Ramos (cell line): Measurements from ENCODE around the gene ARID3A.

Experiments used
- in situ Hi-C: fragments of 300-500 bp; cut with MboI; formaldehyde crosslinking; loops from one replicate; pipeline ENCODE4 v1.14.3; 2022; ENCODE audit warnings: low sequenced_read_pairs; ENCODE audit not compliant: unreplicated experiment

Gene ARID3A

DNA sequence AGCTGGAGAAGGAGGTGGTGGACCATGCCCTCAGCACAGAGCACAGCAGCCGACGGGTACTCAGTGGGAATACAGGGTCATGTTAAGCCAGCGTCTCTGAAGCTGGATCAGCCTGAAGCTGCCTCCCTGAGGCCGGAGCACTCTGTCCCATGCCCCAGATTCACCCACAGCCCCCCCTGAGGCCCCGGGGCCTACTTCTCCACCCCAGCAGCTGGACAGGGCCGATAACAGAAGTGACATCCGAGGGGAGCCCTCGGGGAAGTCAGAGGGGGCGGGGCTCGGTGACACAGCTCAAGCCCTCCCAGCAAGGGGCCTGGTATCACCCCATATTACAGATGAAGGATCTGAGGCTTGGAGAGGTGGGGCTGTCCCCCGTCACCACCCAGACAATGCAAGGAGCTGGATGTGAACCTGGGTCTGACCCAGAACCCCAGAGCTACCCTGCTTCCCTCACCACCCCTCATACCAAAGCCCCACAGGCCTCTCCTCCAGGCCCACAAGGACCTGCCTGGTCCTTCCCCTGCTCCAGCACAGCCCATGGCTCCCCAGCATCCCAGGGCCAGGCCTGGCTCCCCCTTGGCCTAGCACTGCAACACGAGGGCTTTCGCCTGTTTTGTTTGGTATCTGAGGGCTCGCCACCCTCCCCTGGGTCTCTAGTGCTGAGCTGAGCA lies 18.5 kb upstream of the ARID3A start:
- in situ Hi-C loops = no loop called here

DNA sequence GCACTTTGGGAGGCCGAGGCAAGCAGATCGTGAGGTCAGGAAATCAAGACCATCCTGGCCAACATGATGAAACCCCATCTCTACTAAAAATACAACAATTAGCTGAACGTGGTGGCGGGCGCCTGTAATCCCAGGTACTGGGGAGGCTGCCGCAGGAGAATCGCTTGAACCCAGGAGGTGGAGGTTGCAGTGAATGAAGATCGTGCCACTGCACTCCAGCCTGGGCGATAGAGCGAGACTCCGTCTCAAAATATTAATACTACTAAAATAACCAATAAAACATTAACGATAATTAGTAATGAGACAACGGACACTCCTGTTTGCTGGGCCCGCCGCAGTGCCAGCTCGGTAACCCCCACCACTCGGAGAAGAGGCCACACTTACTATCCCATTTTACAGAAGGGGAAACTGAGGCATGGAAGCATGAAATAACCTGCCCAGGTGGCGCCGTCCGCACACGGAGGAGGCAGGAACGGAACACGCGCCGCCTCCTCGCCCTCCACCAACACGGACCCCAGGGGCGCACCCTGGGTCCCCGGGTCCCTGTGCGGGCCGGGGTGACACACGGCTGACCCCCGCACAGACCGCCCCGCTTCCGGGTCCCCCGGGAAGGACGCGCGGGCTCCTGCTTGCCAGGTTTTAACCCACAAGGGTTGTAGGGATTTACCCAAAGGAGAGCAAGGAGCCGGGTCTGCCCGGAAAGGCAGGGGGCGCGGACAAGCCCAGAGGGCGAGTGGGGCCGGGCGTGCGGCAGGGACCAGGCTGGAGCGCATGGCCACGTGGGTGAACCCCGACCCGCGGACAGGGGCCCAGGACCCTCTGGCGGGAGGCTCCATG lies 14.4 kb upstream of the ARID3A start:
- in situ Hi-C loops = no loop called here

DNA sequence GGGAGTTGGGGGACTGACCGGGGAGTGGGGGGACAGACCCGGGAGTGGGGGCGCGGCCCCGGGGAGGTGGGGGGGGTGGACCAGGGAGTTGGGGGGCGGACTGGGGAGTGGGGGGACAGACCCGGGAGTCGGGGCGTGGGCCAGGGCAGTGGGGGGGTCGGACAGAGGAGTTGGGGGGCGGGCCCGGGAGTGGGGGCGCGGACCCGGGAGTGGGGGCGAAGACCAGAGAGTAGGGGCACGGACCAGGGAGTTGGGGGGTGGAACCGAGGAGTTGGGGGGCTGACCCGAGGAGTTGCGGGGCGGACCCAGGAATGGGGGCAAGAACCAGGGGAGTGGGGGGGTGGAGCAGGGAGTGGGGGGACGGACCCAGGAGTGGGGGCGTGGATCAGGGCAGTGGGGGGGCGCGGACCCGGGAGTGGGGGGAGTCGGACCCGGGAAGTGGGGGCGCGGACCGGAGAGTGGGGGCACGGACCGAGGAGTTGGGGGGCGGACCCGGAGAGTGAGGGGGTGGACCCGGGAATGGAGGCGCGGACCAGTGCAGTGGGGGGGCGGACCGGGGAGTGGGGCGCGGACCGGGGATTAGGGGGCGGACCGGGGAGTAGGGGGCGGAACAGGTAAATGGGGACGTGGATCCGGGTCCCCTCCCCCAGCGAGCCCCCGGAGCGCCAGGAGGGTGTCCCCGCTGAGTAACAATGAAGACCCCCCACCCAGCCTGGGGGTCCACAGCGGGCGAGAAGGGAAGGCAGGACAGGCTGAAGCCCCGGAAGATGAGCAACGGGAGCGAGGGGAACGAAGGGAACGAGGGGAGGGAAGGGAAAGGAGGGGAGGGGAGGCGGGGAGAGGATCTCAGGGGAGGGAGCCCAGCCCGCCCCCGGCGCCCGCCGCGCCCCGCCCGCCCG lies 13.4 kb upstream of the ARID3A start:
- in situ Hi-C loops = no loop called here

DNA sequence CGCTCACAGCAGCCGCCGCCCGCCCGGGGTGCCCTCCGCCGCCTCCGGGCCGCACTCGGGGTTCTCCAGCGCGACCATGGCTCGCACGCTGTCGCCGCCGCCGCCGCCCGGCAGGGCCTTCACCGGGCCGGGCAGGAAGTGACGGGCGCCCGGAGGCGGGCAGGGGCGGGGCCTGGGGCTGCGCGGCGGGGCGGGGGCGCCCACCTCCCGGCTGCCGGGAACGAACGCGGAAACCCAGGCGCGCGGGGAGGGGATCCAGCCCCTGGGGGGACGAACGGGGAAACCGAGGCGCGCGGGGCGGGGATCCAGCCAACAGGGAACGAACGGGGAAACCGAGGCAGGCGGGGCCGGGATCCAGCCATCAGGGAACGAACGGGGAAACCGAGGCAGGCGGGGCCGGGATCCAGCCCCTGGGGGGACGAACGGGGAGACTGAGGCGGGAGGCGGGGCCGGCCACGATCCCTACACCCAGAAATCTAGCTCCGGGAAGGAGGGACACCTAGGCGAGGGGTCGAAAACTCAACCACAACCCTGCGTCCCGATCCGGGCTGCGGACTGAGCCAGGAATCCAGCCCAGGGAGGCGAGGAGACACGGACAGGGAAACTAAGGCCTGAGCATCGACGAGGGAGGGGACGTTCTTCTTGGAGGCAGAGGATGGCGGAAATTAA lies 12.6 kb upstream of the ARID3A start, which contains the start of gene R3HDM4:
R3HDM4 (minus strand) TSS at position 140 of the 669 bp plus-strand sequence; CDS start at position 78, 62 bp downstream.
- in situ Hi-C loops = no loop called here

DNA sequence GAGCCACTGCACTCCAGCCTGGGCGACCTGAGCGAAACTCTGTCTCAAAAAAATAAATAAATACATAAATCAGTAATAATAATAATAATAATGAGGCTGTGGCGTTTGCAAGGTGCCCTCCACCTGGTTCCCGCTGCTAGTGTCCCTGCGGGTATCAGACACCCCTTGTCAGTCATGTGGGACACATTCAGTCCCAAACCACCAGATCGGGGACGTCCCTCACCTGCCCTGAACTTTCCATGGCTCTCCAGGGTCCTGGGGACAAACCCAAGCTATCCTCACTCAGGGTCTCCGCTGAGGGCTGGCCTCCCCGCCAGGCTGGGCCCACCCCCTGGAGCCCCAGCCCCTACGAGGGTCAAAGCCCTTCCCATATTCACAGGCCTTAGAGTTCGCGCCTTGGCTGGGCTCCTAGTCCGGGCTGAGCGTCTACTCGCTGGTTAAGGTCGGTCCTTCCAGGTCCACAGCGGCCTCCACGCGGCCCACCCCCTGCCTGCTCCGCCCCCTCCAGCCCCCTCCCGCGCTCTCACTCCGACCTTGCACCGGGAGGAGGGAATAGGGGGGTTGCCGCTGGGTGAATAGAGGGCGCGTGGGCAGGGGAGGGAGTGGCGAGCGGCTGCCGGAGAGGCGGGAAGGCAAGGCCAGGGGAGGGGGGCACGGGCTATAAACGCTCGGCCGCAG lies 9.1 kb upstream of the ARID3A start:
- in situ Hi-C loops = no loop called here

DNA sequence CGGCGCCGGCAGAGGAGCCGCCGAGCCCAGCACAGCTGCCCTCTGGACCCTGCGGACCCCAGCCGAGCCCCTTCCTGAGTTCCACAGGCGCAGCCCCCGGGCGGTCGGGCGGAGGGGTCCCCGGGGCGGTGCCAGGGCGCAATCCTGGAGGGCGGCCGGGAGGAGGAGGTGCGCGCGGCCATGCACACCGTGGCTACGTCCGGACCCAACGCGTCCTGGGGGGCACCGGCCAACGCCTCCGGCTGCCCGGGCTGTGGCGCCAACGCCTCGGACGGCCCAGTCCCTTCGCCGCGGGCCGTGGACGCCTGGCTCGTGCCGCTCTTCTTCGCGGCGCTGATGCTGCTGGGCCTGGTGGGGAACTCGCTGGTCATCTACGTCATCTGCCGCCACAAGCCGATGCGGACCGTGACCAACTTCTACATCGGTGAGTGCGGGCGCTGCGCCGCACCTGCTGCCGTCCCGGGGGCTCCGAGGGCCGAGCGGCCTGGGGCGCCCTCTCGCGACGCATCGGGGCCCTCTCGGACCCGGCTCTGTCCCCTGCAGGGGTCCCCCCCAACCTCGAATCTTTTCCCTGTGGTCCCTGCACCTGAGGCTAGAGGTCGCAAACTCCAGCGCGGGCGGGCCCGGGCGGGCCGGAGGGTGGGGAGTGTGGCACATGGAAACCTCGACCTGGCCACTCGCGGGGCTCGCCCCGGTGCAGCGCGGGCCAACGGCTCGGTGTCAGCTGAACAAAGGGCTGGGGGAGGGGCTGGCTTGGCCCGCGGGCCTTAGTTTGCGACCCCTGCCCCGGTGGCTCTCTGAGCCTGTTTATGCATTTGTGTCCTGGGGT lies 8.3 kb upstream of the ARID3A start, which contains the start of gene KISS1R:
KISS1R (plus strand) TSS at position 11 of the 829 bp plus-strand sequence; CDS start at position 181, 170 bp downstream.
- in situ Hi-C loops = no loop called here

DNA sequence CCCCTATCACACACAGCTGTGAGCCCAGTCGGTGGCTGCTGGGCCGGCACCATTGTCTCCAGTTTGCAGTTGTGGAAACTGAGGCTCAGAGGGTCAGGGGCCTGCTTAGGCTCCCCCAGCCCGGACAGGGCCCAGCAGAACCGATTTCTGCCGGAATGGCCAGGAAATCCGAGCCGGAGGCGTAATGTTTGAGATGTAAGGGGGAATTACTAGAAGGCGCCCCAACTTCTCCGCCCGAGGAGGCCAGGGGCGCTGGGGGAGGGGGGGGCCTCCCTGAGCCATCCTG lies 7.7 kb upstream of the ARID3A start:
- in situ Hi-C loops = no loop called here

DNA sequence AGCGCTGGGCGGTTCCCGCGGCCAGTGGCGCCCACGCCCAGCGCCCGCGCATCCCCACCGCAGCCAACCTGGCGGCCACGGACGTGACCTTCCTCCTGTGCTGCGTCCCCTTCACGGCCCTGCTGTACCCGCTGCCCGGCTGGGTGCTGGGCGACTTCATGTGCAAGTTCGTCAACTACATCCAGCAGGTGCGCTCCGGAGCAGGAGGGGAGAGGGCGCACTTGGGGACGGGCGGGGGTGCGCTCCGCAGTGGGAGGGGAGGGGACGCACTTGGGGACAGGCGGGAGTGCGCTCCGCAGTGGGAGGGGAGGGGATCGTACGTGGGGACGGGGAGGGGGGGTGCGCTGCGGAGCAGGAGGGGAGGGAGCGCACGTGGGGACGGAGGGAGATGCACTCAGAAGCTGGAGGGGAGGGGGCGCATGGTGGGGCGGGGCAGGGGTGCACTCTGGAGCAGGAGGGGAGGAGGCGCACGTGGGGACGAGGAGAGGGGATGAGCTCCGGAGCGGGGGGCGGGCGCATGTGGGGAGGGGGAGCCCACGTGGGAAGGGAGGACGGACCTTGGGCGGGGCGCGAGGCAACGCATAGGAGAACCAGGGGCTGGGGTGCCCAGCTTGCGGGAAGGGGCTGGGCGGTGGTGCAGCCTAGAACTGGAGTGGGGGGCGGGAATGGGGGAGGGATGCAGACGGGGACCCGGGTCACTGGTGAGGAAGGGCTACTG lies 7.2 kb upstream of the ARID3A start:
- in situ Hi-C loops = no loop called here

DNA sequence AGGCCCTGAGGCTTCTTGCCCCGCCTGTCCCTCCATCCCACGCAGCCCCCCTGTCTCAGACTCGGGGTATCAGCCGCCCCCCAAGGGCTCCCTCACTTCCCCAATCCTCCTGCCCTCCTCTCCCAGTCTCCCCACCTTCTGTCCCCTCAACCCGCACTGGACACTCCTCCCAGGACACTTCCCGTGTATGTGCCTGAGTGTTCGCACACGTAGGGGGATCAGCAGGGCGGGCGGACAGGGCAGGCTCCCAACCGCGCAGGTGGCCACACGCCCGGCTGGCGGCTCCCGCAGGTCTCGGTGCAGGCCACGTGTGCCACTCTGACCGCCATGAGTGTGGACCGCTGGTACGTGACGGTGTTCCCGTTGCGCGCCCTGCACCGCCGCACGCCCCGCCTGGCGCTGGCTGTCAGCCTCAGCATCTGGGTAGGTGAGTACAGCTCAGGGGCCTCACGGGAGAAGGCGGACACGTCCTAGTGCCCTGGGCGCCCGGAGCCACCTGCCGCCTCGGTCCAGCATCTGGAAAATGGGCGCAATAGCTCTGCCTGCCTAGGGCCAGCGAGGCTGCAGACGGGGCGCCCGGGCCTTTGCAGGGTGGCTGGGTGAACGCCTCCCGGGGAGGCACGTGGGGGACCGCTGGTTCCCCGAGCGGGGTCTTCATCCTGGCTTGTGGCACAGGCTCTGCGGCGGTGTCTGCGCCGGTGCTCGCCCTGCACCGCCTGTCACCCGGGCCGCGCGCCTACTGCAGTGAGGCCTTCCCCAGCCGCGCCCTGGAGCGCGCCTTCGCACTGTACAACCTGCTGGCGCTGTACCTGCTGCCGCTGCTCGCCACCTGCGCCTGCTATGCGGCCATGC lies 6.4 kb upstream of the ARID3A start:
- in situ Hi-C loops = loop anchor here (5.0 kb wide), 3 partner anchors 62 to 152 kb away; partner anchors contain the start of gene CFD

DNA sequence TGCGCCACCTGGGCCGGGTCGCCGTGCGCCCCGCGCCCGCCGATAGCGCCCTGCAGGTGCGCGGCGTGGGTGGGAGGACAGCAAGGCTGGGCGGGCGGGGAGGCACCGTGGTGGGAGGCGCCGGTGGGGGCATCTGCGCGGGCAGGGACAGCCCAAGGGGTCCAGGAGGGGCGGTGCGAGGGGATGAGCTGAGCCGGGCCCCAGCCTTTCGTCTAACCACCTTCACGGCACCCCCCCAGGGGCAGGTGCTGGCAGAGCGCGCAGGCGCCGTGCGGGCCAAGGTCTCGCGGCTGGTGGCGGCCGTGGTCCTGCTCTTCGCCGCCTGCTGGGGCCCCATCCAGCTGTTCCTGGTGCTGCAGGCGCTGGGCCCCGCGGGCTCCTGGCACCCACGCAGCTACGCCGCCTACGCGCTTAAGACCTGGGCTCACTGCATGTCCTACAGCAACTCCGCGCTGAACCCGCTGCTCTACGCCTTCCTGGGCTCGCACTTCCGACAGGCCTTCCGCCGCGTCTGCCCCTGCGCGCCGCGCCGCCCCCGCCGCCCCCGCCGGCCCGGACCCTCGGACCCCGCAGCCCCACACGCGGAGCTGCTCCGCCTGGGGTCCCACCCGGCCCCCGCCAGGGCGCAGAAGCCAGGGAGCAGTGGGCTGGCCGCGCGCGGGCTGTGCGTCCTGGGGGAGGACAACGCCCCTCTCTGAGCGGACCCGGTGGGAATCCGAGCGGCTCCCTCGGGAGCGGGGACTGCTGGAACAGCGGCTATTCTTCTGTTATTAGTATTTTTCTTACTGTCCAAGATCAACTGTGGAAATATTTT lies 5.6 kb upstream of the ARID3A start:
- in situ Hi-C loops = loop anchor here (5.0 kb wide), 3 partner anchors 63 to 153 kb away; partner anchors contain the start of gene CFD

DNA sequence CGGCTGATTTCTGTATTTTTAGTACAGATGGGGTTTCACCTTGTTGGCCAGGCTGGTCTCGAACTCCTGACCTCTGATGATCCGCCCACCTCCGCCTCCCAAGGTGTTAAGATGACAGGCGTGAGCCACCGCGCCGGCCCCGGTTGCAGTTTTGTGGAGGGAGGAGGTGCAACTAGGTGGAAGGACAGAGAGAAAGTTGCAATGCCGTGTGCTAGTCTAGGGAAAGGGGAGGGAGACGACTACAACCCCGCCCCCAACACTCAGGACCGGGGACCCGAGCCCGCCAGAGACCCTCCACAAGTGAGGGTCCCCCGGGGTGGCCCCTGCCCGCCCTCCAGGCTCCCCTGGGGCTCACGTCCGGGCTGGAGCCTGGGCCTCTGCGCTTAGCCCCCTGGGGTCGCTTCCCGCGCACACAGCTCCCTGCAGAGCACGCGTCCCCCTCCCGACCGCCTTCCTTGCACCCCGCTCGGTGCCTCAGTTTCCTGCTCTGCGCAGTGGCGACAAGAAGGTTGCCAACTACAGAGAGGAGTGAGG lies 1.2 kb upstream of the ARID3A start:
- in situ Hi-C loops = loop anchor here (5.0 kb wide), 3 partner anchors 63 to 157 kb away; partner anchors contain the start of gene CFD

DNA sequence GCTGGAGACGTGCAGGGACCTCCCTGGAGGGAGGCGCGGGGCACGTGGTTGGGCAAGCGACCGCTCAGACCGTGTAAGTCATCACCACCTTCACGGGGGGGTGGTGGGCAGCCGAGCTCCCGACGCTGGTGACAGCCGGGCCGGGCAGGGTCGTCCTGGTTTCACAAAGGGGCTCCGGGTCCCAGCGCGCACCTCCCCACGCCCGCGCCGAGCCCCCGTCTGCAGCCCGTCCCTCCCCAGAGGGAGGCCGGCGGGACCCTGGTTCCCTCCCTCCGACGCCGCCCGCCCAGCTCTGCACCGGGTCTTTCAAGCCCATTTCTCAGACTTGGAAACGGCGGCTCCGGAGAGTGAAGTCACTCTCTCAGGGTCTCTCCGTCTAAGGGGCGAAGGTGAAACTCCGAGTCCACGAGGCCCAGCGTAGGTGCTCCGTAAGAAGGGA lies 729 bp upstream of the ARID3A start:
- in situ Hi-C loops = no loop called here

DNA sequence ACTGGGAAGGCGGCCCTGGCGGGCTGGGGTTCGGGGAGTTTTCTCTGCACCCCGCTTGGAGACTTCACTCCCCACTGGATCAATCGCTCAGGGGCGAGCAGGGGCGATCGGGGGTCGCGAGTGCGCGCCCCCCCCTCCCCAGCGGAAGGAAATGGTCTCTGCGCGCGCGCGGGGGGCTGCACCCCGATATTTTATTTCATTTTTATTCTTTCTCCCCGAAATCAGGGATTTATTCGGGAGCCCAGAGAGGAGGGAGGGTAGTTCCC lies 421 bp downstream of the ARID3A start:
- in situ Hi-C loops = no loop called here

DNA sequence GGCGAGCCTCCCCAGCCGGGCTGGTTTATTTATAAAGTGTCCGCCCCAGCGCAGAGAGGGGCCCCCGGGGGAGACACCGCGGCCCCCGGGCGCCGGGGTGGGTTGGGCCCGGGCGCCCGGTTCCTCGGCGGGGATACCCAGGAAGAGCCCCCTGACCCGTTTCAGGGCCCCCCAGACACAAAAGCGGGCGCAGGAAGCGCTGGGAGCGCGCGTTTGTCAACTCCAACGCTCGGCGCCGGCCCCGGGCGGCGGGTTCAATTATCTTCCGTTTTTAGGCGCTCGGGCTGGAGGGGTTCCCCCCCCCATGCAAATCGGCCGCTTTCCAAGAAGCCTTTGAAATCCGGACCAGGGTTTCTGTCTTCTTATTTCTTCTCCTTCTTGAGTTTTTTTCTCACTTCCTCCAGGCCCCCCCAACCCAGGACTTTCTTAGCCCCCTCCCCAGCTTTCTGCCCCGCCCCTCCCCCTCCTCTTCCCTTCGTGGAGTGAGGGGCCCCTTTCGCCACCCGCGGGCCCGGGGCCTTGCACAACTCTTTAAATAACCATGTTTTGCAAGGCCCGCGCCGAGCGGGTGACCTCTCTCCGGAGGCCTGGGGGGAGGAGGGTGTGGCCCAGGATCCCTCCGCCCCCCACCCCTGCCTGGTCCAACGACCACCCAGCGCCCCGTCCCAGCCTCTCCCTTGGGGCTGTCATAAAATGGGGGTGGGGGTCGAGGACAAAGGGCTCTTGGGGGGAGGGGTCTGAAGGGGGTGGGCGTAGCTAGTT lies 935 bp downstream of the ARID3A start:
- in situ Hi-C loops = no loop called here

DNA sequence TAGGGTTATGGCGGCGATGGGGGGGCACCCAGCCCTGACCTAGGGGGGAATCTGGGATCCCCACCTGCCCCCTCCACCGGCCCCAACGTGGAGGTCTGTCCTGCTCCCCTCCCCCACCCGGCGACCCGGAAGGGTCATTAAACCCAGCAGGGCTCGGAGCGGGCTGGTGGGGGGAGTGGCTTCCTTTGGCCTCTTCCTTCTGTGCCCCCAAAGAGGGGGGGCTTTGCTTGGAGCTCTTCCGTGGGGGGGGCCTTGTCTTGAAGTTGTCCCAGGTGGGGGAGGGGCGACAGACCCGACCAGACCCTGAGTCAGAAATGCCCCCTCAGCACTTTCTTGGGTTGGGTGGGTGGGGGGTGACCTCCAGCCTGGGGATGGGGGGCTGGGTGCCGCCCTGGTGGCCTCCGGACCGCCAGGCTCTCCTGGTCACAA lies 1.5 kb downstream of the ARID3A start:
- in situ Hi-C loops = no loop called here
